GM23338 (cell line): ENCODE results near the gene BMPER. TPM values are rescaled to one million over a fixed set of nuclear protein-coding genes. Genes with fewer than 3 reads are reported as not detected.

Experiments
- ATAC-seq: fragments of 200-7000 bp; cut with Tn5 transposase; 3 replicates; pipeline ENCODE4 v1.9.1; 2020
- DNase-seq: peaks from one replicate; pipeline ENCODE4 v3.0.0-alpha.2; 2015; ENCODE audit warnings: low spot score
- H2AFZ ChIP-seq: fragments of 200-600 bp; sonication (generic); 2 replicates; pipeline ENCODE4 v1.8.0; 2016; ENCODE audit warnings: antibody characterized with exemption, mild to moderate bottlenecking, moderate library complexity
- H3F3A ChIP-seq: fragments of 200-600 bp; sonication (generic); replicated peaks from 2 replicates; pipeline ENCODE4 v1.8.0; 2017; ENCODE audit warnings: antibody characterized with exemption, mixed run types, low read depth
- H3K27ac ChIP-seq: fragments of 200-600 bp; sonication (generic); 2 replicates; pipeline ENCODE4 v1.6.1; 2016; ENCODE audit warnings: low read depth
- H3K27me3 ChIP-seq: fragments of 200-600 bp; sonication (generic); 2 replicates; pipeline ENCODE4 v1.8.0; 2016; ENCODE audit warnings: mild to moderate bottlenecking, mixed run types, moderate library complexity; ENCODE audit not compliant: insufficient read depth
- H3K36me3 ChIP-seq: fragments of 200-600 bp; sonication (generic); 2 replicates; pipeline ENCODE4 v1.8.0; 2016; ENCODE audit warnings: mild to moderate bottlenecking; ENCODE audit not compliant: insufficient read depth
- H3K4me1 ChIP-seq: fragments of 200-600 bp; sonication (generic); 2 replicates; pipeline ENCODE4 v1.8.0; 2016; ENCODE audit warnings: mild to moderate bottlenecking, moderate library complexity; ENCODE audit not compliant: insufficient read depth
- H3K4me2 ChIP-seq: fragments of 200-600 bp; sonication (generic); 2 replicates; pipeline ENCODE4 v1.7.1; 2017; ENCODE audit warnings: mixed run types
- H3K4me3 ChIP-seq: fragments of 200-600 bp; sonication (generic); 2 replicates; pipeline ENCODE4 v1.6.1; 2016; ENCODE audit warnings: mixed run types
- H3K79me2 ChIP-seq: fragments of 200-600 bp; sonication (generic); replicated peaks from 2 replicates; pipeline ENCODE4 v1.8.0; 2017; ENCODE audit warnings: mild to moderate bottlenecking; ENCODE audit not compliant: insufficient read depth
- H3K9me2 ChIP-seq: fragments of 200-600 bp; sonication (generic); 2 replicates; pipeline ENCODE4 v1.8.0; 2017; ENCODE audit not compliant: insufficient read depth
- H4K20me1 ChIP-seq: fragments of 200-600 bp; sonication (generic); replicated peaks from 2 replicates; pipeline ENCODE4 v1.8.0; 2017; ENCODE audit warnings: mild to moderate bottlenecking; ENCODE audit not compliant: insufficient read depth
- H3K27ac Mint-ChIP-seq: 2 replicates; pipeline ENCODE4 v1.8.0; 2020; ENCODE audit warnings: inconsistent platforms, mild to moderate bottlenecking, moderate library complexity, mixed read lengths
- H3K27me3 Mint-ChIP-seq: 3 replicates; pipeline ENCODE4 v1.8.0; 2022; ENCODE audit warnings: low read depth, mild to moderate bottlenecking, moderate library complexity, mixed read lengths, inconsistent platforms; ENCODE audit not compliant: insufficient read depth, poor library complexity
- H3K36me3 Mint-ChIP-seq: 3 replicates; pipeline ENCODE4 v1.8.0; 2021; ENCODE audit warnings: low read depth, mild to moderate bottlenecking, inconsistent platforms, moderate library complexity, mixed read lengths
- H3K4me1 Mint-ChIP-seq: 3 replicates; pipeline ENCODE4 v1.8.0; 2020; ENCODE audit warnings: mild to moderate bottlenecking, inconsistent platforms, mixed read lengths
- H3K4me3 Mint-ChIP-seq: 3 replicates; pipeline ENCODE4 v1.8.0; 2021; ENCODE audit warnings: moderate library complexity, mild to moderate bottlenecking, inconsistent platforms, mixed read lengths
- H3K9me3 Mint-ChIP-seq: 3 replicates; pipeline ENCODE4 v1.8.0; 2020; ENCODE audit warnings: moderate library complexity, mild to moderate bottlenecking, inconsistent platforms, mixed read lengths
- CREB1 ChIP-seq: fragments of 250-450 bp; sonication (Bioruptor Pico); IDR thresholded peaks from 2 replicates; pipeline ENCODE4 v1.5.0; 2020; ENCODE audit warnings: low read depth, mild to moderate bottlenecking, moderate library complexity
- EZH2 ChIP-seq: fragments of 200-600 bp; sonication (generic); IDR thresholded peaks from one replicate; pipeline ENCODE4 v1.8.0; 2017; ENCODE audit warnings: antibody characterized with exemption, mild to moderate bottlenecking, low read depth; ENCODE audit not compliant: unreplicated experiment
- EZH2phosphoT487 ChIP-seq: fragments of 200-600 bp; sonication (generic); IDR thresholded peaks from one replicate; pipeline ENCODE4 v1.8.1; 2018; ENCODE audit warnings: antibody characterized with exemption; ENCODE audit not compliant: unreplicated experiment
- JUNB ChIP-seq: IDR thresholded peaks from one replicate; pipeline ENCODE4 v1.6.1; 2016; ENCODE audit warnings: antibody characterized with exemption; ENCODE audit not compliant: unreplicated experiment
- NANOG ChIP-seq: IDR thresholded peaks from 2 replicates; pipeline ENCODE4 v1.6.1; 2016; ENCODE audit warnings: antibody characterized with exemption, borderline replicate concordance
- POLR2AphosphoS5 ChIP-seq: IDR thresholded peaks from 2 replicates; pipeline ENCODE4 v1.6.1; 2016; ENCODE audit warnings: antibody characterized with exemption, low read depth
- STAT1 ChIP-seq: IDR thresholded peaks from one replicate; pipeline ENCODE4 v1.6.1; 2016; ENCODE audit warnings: antibody characterized with exemption; ENCODE audit not compliant: unreplicated experiment
- ZNF114 ChIP-seq: fragments of 250-450 bp; sonication (Bioruptor Pico); IDR thresholded peaks from 2 replicates; pipeline ENCODE4 v1.5.0; 2020; ENCODE audit warnings: mild to moderate bottlenecking, moderate library complexity
- ZNF331 ChIP-seq: fragments of 250-450 bp; sonication (Bioruptor Pico); IDR thresholded peaks from 2 replicates; pipeline ENCODE4 v1.5.0; 2020; ENCODE audit warnings: low read depth, mild to moderate bottlenecking, moderate library complexity
- polyA plus RNA-seq: library from polyadenylated mRNA; unstranded; fragments of >200 nt; fragmentation: Nextera tagmentation; extraction: Ambion mirVana; gene quantifications from 2 replicates; pipeline ENCODE4 v1.2.1, GENCODE V29; 2016
- total RNA-seq: library from RNA; depleted of rRNA; stranded (reverse); fragments of >200 nt; shearing (Covaris generic); gene quantifications from 2 replicates; pipeline ENCODE4 v1.2.3, GENCODE V29; 2014
- TF ChIP-seq, protein P1 (sequence below): IDR thresholded peaks from 2 replicates; pipeline ENCODE4 v1.6.1; 2016; ENCODE audit warnings: antibody characterized with exemption
- TF ChIP-seq, protein P2 (sequence below): fragments of 250-450 bp; sonication (Bioruptor Pico); IDR thresholded peaks from 2 replicates; pipeline ENCODE4 v1.5.0; 2020; ENCODE audit warnings: mild to moderate bottlenecking, moderate library complexity
- TF ChIP-seq, protein P3 (sequence below): IDR thresholded peaks from one replicate; pipeline ENCODE4 v1.6.1; 2018; ENCODE audit warnings: antibody characterized with exemption; ENCODE audit not compliant: unreplicated experiment
- TF ChIP-seq, protein P4 (sequence below), 2 experiments: fragments of 200-600 bp in 1 of 2; sonication (generic) in 1 of 2; conservative IDR thresholded peaks; 2 replicates each; pipeline versions ENCODE4 v1.5.1 to v1.6.1; 2016 to 2017; ENCODE audit warnings: antibody characterized with exemption in 2 of 2, low read depth in 2 of 2, mild to moderate bottlenecking in 2 of 2, moderate library complexity in 1 of 2

BMPER gene
- total and polyA plus RNA-seq, 2 experiments from 2014 or later: 0.53 to 1.4 TPM

DNA sequence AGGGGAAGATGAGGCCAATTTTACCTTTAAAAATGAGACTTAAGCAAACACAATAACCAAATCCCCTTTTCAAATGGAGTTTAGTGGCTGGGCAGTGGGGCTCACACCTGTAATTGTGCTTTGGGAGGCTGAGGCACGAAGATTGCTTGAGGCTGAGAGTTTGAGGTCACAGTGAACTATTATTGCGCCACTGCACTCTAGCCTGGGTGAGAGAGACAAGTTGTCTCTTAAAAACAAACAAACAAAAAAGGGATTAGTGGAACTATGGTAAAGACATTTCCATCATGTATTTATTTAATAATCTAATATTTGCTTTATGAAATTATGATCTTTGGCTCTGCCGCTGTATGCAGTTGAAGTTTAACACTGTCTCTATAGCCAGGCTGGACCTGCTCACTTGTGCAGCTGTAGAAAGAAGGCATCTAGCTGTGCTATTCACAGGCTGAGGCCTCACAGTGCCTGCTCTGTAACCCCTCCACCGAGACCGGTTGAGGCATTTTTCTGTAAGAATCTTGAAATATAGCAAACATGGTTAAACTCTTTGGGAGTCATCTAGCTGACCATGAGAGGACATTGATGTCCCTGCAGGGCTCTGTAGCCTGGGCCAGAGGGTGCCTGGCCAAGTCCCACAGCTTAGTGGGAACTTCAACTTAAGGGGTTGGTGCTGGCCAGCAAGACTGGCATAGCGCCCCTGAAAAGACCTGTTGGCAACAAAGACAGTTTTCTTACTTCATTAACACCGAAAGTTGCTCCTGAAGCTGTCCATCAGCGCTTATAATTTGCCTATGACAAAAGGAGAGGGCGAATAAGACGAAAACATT lies 131.8 kb downstream of the BMPER start:
- no peak for ATAC-seq
- Mint-ChIP-seq H3K36me3 (no peaks in the 10 kb centered on the region), H3K4me1 (peaks cover 14% of the 10 kb centered on the region), H3K27ac (no peak overlapping the region), H3K27me3 (peaks cover 4% of the 10 kb centered on the region), H3K9me3 (no peaks in the 10 kb centered on the region), H3K4me3 (no peak overlapping the region)
- H3K9me2 ChIP-seq: peaks cover 16% of the 10 kb centered on the region
- H2AFZ ChIP-seq: 0 out of 2 replicates have a peak overlapping the region, but pooled peaks have one; percentile 47
- no peaks in the 10 kb centered on the region for H3K36me3 ChIP-seq
- no peak overlapping the region for H3K4me2 ChIP-seq
- no peak for DNase-seq
- no peak overlapping the region for H3K27ac ChIP-seq
- H3K79me2 ChIP-seq: no peaks in the 10 kb centered on the region
- peaks cover 11% of the 10 kb centered on the region; the same call in 1 of the 2 replicates for H3K4me1 ChIP-seq
- H4K20me1 ChIP-seq: no peaks in the 10 kb centered on the region
- TF ChIP-seq POLR2AphosphoS5 (no peak), EZH2phosphoT487 (no peak), CREB1 (no peak), STAT1 (no peak), ZNF331 (CRISPR knock-in tag) (no peak), JUNB (no peak), NANOG (no peak), ZNF114 (CRISPR knock-in tag) (no peak), EZH2 (no peak)
- TF ChIP-seq, protein P1, sequence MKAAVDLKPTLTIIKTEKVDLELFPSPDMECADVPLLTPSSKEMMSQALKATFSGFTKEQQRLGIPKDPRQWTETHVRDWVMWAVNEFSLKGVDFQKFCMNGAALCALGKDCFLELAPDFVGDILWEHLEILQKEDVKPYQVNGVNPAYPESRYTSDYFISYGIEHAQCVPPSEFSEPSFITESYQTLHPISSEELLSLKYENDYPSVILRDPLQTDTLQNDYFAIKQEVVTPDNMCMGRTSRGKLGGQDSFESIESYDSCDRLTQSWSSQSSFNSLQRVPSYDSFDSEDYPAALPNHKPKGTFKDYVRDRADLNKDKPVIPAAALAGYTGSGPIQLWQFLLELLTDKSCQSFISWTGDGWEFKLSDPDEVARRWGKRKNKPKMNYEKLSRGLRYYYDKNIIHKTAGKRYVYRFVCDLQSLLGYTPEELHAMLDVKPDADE: no peak
- TF ChIP-seq, protein P2, sequence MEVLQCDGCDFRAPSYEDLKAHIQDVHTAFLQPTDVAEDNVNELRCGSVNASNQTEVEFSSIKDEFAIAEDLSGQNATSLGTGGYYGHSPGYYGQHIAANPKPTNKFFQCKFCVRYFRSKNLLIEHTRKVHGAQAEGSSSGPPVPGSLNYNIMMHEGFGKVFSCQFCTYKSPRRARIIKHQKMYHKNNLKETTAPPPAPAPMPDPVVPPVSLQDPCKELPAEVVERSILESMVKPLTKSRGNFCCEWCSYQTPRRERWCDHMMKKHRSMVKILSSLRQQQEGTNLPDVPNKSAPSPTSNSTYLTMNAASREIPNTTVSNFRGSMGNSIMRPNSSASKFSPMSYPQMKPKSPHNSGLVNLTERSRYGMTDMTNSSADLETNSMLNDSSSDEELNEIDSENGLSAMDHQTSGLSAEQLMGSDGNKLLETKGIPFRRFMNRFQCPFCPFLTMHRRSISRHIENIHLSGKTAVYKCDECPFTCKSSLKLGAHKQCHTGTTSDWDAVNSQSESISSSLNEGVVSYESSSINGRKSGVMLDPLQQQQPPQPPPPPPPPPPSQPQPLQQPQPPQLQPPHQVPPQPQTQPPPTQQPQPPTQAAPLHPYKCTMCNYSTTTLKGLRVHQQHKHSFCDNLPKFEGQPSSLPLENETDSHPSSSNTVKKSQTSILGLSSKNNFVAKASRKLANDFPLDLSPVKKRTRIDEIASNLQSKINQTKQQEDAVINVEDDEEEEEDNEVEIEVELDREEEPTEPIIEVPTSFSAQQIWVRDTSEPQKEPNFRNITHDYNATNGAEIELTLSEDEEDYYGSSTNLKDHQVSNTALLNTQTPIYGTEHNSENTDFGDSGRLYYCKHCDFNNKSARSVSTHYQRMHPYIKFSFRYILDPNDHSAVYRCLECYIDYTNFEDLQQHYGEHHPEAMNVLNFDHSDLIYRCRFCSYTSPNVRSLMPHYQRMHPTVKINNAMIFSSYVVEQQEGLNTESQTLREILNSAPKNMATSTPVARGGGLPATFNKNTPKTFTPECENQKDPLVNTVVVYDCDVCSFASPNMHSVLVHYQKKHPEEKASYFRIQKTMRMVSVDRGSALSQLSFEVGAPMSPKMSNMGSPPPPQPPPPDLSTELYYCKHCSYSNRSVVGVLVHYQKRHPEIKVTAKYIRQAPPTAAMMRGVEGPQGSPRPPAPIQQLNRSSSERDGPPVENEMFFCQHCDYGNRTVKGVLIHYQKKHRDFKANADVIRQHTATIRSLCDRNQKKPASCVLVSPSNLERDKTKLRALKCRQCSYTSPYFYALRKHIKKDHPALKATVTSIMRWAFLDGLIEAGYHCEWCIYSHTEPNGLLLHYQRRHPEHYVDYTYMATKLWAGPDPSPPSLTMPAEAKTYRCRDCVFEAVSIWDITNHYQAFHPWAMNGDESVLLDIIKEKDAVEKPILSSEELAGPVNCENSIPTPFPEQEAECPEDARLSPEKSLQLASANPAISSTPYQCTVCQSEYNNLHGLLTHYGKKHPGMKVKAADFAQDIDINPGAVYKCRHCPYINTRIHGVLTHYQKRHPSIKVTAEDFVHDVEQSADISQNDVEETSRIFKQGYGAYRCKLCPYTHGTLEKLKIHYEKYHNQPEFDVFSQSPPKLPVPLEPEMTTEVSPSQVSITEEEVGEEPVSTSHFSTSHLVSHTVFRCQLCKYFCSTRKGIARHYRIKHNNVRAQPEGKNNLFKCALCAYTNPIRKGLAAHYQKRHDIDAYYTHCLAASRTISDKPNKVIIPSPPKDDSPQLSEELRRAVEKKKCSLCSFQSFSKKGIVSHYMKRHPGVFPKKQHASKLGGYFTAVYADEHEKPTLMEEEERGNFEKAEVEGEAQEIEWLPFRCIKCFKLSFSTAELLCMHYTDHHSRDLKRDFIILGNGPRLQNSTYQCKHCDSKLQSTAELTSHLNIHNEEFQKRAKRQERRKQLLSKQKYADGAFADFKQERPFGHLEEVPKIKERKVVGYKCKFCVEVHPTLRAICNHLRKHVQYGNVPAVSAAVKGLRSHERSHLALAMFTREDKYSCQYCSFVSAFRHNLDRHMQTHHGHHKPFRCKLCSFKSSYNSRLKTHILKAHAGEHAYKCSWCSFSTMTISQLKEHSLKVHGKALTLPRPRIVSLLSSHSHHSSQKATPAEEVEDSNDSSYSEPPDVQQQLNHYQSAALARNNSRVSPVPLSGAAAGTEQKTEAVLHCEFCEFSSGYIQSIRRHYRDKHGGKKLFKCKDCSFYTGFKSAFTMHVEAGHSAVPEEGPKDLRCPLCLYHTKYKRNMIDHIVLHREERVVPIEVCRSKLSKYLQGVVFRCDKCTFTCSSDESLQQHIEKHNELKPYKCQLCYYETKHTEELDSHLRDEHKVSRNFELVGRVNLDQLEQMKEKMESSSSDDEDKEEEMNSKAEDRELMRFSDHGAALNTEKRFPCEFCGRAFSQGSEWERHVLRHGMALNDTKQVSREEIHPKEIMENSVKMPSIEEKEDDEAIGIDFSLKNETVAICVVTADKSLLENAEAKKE (CRISPR knock-in tag): no peak
- TF ChIP-seq, protein P3, sequence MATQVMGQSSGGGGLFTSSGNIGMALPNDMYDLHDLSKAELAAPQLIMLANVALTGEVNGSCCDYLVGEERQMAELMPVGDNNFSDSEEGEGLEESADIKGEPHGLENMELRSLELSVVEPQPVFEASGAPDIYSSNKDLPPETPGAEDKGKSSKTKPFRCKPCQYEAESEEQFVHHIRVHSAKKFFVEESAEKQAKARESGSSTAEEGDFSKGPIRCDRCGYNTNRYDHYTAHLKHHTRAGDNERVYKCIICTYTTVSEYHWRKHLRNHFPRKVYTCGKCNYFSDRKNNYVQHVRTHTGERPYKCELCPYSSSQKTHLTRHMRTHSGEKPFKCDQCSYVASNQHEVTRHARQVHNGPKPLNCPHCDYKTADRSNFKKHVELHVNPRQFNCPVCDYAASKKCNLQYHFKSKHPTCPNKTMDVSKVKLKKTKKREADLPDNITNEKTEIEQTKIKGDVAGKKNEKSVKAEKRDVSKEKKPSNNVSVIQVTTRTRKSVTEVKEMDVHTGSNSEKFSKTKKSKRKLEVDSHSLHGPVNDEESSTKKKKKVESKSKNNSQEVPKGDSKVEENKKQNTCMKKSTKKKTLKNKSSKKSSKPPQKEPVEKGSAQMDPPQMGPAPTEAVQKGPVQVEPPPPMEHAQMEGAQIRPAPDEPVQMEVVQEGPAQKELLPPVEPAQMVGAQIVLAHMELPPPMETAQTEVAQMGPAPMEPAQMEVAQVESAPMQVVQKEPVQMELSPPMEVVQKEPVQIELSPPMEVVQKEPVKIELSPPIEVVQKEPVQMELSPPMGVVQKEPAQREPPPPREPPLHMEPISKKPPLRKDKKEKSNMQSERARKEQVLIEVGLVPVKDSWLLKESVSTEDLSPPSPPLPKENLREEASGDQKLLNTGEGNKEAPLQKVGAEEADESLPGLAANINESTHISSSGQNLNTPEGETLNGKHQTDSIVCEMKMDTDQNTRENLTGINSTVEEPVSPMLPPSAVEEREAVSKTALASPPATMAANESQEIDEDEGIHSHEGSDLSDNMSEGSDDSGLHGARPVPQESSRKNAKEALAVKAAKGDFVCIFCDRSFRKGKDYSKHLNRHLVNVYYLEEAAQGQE: no peak
- TF ChIP-seq, protein P4, sequence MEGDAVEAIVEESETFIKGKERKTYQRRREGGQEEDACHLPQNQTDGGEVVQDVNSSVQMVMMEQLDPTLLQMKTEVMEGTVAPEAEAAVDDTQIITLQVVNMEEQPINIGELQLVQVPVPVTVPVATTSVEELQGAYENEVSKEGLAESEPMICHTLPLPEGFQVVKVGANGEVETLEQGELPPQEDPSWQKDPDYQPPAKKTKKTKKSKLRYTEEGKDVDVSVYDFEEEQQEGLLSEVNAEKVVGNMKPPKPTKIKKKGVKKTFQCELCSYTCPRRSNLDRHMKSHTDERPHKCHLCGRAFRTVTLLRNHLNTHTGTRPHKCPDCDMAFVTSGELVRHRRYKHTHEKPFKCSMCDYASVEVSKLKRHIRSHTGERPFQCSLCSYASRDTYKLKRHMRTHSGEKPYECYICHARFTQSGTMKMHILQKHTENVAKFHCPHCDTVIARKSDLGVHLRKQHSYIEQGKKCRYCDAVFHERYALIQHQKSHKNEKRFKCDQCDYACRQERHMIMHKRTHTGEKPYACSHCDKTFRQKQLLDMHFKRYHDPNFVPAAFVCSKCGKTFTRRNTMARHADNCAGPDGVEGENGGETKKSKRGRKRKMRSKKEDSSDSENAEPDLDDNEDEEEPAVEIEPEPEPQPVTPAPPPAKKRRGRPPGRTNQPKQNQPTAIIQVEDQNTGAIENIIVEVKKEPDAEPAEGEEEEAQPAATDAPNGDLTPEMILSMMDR (conservative IDR thresholded peaks at IDR 0.05; ENCODE audit: low read depth in 2 of 2): no peak
- H3K27me3 ChIP-seq: no peaks in the 10 kb centered on the region
- H3F3A ChIP-seq: no peaks in the 10 kb centered on the region
- no peak overlapping the region for H3K4me3 ChIP-seq
